HepG2 (cell line): ENCODE measurements around the gene NUTF2. TPM values are rescaled to one million over a fixed set of nuclear protein-coding genes. Genes with fewer than 3 reads are reported as not detected.

Experiments
- ATF5 ChIP-seq: sonication (generic); formaldehyde crosslinking; IDR thresholded peaks from 2 replicates; pipeline ENCODE4 v1.4.0; 2020; ENCODE audit warnings: mild to moderate bottlenecking, low read depth, missing genetic modification reagents
- ATF7 ChIP-seq, 2 experiments: fragments of 450-650 bp in 1 of 2; sonication (generic) in 1 of 2; formaldehyde crosslinking in 1 of 2; IDR thresholded peaks; 2 replicates each; pipeline versions ENCODE4 v1.4.0 to v1.6.1; 2016 to 2020; ENCODE audit warnings: antibody characterized with exemption in 1 of 2, mild to moderate bottlenecking in 1 of 2, missing genetic modification reagents in 1 of 2
- BATF2 ChIP-seq: sonication (generic); formaldehyde crosslinking; IDR thresholded peaks from 2 replicates; pipeline ENCODE4 v1.8.0; 2022; ENCODE audit warnings: mild to moderate bottlenecking, missing genetic modification reagents, moderate library complexity
- ELK4 ChIP-seq: sonication (generic); formaldehyde crosslinking; IDR thresholded peaks from 2 replicates; pipeline ENCODE4 v1.9.0; 2021; ENCODE audit warnings: missing genetic modification reagents, borderline replicate concordance
- HCFC1 ChIP-seq: fragments of 150-350 bp; IDR thresholded peaks from 2 replicates; pipeline ENCODE4 v1.6.1; 2014; ENCODE audit warnings: low read depth, low read length
- HOXA3 ChIP-seq: sonication (generic); formaldehyde crosslinking; IDR thresholded peaks from 2 replicates; pipeline ENCODE4 v1.5.0; 2020; ENCODE audit warnings: missing genetic modification reagents
- MAF1 ChIP-seq: sonication (generic); formaldehyde crosslinking; IDR thresholded peaks from 2 replicates; pipeline ENCODE4 v1.5.0; 2020; ENCODE audit warnings: missing genetic modification reagents, borderline replicate concordance
- MEIS1 ChIP-seq: sonication (generic); formaldehyde crosslinking; IDR thresholded peaks from 2 replicates; pipeline ENCODE4 v1.9.0; 2021; ENCODE audit warnings: mild to moderate bottlenecking, missing genetic modification reagents, moderate library complexity, borderline replicate concordance
- POGK ChIP-seq: sonication (generic); formaldehyde crosslinking; conservative IDR thresholded peaks from 2 replicates; pipeline ENCODE4 v1.8.0; 2022; ENCODE audit warnings: mild to moderate bottlenecking, moderate library complexity, missing genetic modification reagents
- RFXANK ChIP-seq: IDR thresholded peaks from 2 replicates; pipeline ENCODE4 v1.6.1; 2016
- TBL1XR1 ChIP-seq: fragments of 150-350 bp; IDR thresholded peaks from 2 replicates; pipeline ENCODE4 v1.6.1; 2014; ENCODE audit warnings: borderline replicate concordance, low read length; ENCODE audit not compliant: partially characterized antibody
- TGIF2 ChIP-seq: IDR thresholded peaks from 2 replicates; pipeline ENCODE4 v1.6.1; 2016; ENCODE audit warnings: control low read depth, missing compliant biosample characterization
- ZBTB44 ChIP-seq: sonication (generic); formaldehyde crosslinking; IDR thresholded peaks from 2 replicates; pipeline ENCODE4 v1.4.0; 2020; ENCODE audit warnings: missing genetic modification reagents
- ZNF296 ChIP-seq: sonication (generic); formaldehyde crosslinking; conservative IDR thresholded peaks from 2 replicates; pipeline ENCODE4 v1.5.0; 2020; ENCODE audit warnings: mild to moderate bottlenecking, missing genetic modification reagents
- ZNF530 ChIP-seq: sonication (generic); formaldehyde crosslinking; IDR thresholded peaks from 2 replicates; pipeline ENCODE4 v1.5.0; 2020; ENCODE audit warnings: low read depth, mild to moderate bottlenecking, missing genetic modification reagents
- ZNF547 ChIP-seq: sonication (generic); formaldehyde crosslinking; IDR thresholded peaks from 2 replicates; pipeline ENCODE4 v1.5.1; 2020; ENCODE audit warnings: mild to moderate bottlenecking, missing genetic modification reagents
- ZNF572 ChIP-seq: sonication (generic); formaldehyde crosslinking; IDR thresholded peaks from 2 replicates; pipeline ENCODE4 v1.5.1; 2020; ENCODE audit warnings: mild to moderate bottlenecking, missing genetic modification reagents
- ZNF75D ChIP-seq: sonication (generic); formaldehyde crosslinking; IDR thresholded peaks from 2 replicates; pipeline ENCODE4 v1.8.1; 2023; ENCODE audit warnings: missing genetic modification reagents, mild to moderate bottlenecking, borderline replicate concordance
- polyA plus RNA-seq, 8 experiments: library from polyadenylated mRNA; depleted of rRNA in 3 of 8; stranded (reverse) in 7 of 8; unstranded in 1 of 8; fragments of >200 nt; fragmentation: Illumina TruSeq in 4 of 8; extraction: Trizol in 4 of 8; gene quantifications; 2 replicates each; pipeline versions ENCODE4 v1.2.1 to v1.2.3, GENCODE V29; 2011 to 2016; ENCODE audit warnings: low read depth in 4 of 8, missing spikeins in 1 of 8, mixed read lengths in 1 of 8; ENCODE audit not compliant: insufficient read depth in 1 of 8
- total RNA-seq, 5 experiments: library from RNA; depleted of rRNA; stranded (reverse); fragments of >200 nt; fragmentation: Illumina TruSeq; extraction: Trizol; gene quantifications; 2 replicates each; pipeline ENCODE4 v1.2.3, GENCODE V29; 2016; ENCODE audit warnings: low read depth in 1 of 5

NUTF2 gene
- total and polyA plus RNA-seq, 2 of the 13 experiments (the other 11 are each of a cell fraction or from before 2014, with no cell fraction given) = 168 to 214 TPM

- TF ChIP-seq ZNF75D (no peak), BATF2 (CRISPR knock-in tag) (0 out of 2 replicates have a peak, but pooled peaks have one; percentile 60), MEIS1 (0 out of 2 replicates have a peak, but pooled peaks have one; percentile 20), RFXANK (no peak), ZBTB44 (CRISPR knock-in tag) (no peak), HCFC1 (no peak), ELK4 (CRISPR knock-in tag) (no peak), POGK (CRISPR knock-in tag) (0 out of 2 replicates have a peak, but pooled peaks have one; percentile 2), ZNF530 (CRISPR knock-in tag) (no peak), ZNF547 (CRISPR knock-in tag) (0 out of 2 replicates have a peak, but pooled peaks have one; percentile 38), ZNF572 (CRISPR knock-in tag) (0 out of 2 replicates have a peak, but pooled peaks have one; percentile 51), ATF5 (CRISPR knock-in tag) (no peak), TBL1XR1 (no peak), MAF1 (CRISPR knock-in tag) (no peak), TGIF2 (CRISPR knock-in tag) (peak; percentile 25), ATF7 (IDR thresholded peaks at IDR 0.05) (no peak), ATF7 (CRISPR knock-in tag; IDR thresholded peaks at IDR 0.05) (0 out of 2 replicates have a peak, but pooled peaks have one; percentile 45), HOXA3 (no peak), ZNF296 (CRISPR knock-in tag) (0 out of 2 replicates have a peak, but pooled peaks have one; percentile 49)
Measured at GRCh38 chr16:67847064-67847861, 530 bp downstream of the NUTF2 start, which contains the start of gene CENPT (continued).
